Measurements from ENCODE around the gene GZMM.

- TF ChIP-seq TAF1 (IDR thresholded peaks at IDR 0.05; ENCODE audit: borderline replicate concordance, low read depth, low read length) = no peak
- TF ChIP-seq POLR2A (IDR thresholded peaks at IDR 0.05; ENCODE audit: low read depth, low read length) = no peak
- no peak for TF ChIP-seq POLR2AphosphoS5 (IDR thresholded peaks at IDR 0.05; ENCODE audit: low read depth, low read length)
Measured at GRCh38 chr19:541699-542098, 2.2 kb upstream of the GZMM start.
